GM21619 (cell line): Measurements from ENCODE around the gene FEM1A.
"Not testable (repeated sequence)": the region's sequence is repeated elsewhere in the genome, so short reads cannot be mapped to it uniquely, and the experiment has no call there.

Source experiments
- ATAC-seq: cut with Tn5 transposase; IDR thresholded peaks from one replicate; pipeline ENCODE4 v1.9.1; 2021; ENCODE audit not compliant: unreplicated experiment

Gene FEM1A

DNA sequence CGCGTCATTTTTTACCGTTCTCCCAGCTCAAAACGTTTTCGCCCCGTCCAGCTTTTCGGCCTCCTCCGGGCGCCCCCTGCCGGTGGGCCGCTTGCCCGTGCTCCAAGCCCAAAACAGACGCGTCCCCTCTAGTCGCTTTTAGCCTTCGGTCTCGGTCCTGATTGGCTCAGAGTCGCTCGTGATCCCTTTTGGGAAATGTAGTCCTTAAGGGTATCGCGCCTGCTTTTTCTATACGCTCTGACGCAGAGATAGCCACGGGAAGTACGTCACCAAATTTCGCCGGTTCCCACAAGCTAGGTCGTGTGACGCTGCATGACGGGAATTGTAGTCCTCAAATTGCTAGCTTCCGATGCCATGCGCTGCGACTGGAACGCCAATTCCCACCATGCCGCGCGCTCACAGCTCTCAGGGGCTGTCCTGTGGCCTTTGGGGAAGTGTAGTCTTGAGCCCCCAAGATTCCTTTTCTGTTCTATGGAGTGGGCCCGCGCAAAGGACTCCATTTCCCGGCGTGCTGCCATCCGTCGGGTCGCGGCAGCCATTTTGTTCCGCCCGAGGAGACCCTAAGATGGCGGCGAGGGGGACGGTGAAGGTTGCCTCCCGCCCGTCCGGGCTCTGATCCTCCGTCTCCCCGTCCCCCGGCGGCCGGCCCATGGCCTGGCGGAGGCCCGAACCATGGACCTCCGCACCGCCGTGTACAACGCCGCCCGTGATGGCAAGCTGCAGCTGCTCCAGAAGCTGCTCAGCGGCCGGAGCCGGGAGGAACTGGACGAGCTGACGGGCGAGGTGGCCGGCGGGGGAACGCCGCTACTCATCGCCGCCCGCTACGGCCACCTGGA lies at the start of gene FEM1A:
Gene FEM1A, plus strand, starts transcription at position 552 of the 836 bp plus-strand sequence. Its CDS starts 121 bp downstream, at position 673.
- ATAC-seq, result peak; percentile 90

DNA sequence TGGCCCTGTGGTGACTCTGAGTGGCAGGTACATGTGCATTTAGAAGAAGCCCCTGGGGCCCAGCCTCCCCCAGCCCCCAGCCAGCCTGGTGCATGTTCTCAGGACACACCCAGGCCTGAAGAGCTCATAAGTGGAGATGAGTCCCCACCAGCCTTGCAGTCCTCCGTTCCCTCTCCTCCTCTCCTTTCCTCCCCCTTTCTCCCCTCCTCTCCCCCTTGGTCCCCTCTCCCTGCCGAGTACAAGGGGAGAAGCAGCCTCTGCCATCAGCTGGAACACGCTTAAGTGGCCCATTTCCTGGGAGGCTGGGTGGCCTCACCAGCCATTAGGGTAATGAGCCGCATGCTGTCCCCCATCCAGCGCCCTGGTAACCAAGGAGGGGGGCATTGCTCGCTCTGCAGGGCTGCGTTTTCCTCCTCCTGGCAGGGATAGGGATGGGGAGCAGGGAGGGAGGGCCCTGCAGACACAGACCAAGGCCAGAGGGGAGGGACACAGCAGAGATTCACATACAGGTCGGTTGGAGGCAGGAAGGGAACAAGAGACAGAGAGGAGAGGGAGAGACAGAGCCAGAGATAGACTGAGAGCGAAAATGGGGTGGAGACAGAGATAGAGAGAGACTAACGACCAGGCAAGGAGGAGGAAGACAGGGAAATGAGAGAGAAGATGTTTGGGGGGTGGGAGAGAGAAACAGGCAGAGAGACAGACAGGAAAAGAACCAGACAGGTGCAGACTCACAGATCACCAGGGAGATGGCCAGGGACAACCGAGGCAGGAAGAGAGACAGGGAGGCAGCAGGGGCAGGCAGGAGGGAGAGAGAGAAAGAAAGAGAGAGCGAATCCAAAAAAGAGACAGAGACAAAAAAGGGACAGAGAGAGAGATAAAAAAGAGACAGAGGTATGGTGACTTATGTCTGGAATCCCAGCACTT lies 48.5 kb upstream of the FEM1A start:
- no peak for ATAC-seq

- ATAC-seq, result no peak
Observed at GRCh38 chr19:4744451-4745174, 46.9 kb upstream of the FEM1A start.

DNA sequence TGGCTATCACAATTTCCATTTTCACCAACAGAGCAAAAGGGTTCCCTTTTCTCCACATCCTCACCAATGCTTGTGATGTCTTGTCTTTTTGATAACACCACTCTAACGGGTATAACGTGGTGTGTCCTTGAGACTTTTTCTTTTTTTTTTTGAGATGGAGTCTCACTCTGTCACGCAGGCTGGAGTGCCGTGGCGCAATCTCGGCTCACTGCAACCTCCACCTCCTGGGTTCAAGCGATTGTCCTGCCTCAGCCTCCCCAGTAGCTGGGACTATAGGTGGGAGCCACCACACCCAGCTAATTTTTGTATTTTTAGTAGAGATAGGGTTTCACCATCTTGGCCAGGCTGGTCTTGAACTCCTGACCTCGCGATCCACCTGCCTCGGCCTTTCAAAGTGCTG lies 46.4 kb upstream of the FEM1A start:
- ATAC-seq, result not testable (repeated sequence)

DNA sequence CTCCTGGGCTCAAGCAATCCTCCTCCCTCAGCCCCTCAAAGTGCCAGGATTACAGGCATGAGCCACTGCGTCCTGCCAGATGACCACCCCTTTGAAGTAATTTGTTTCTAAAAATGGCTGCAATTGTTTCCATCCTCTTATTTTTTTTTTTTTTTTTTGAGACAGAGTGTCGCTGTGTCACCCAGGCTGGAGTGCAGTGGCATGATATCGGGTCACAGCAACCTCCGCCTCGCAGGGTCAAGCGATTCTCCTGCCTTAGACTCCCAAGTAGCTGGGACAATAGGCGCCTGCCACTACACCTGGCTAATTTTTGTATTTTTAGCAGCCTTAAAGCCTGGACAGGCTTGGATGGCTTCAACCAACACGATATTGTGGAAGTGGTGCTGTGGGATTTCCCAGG lies 45.5 kb upstream of the FEM1A start:
- no peak for ATAC-seq

DNA sequence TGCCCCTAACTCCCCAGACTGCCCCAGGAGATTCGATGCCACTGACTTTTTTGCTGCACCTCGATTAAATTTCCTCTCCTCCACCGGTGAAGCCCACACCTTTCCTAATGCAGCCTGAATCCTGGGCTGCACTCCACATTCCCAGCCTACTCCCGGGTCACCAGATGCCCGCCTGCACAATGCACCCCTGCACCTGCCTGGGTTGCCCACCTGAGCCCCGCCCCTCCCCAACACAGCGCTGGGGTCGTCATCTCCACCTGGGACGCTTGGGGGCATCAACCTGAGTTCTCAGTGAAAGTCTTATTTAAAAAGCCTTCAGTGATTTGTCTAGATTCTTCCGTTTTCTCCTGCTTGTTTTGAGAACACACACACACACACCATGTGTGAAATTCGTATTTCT lies 43.3 kb upstream of the FEM1A start:
- ATAC-seq, result no peak

- no peak for ATAC-seq
Observed at GRCh38 chr19:4748589-4748988, 42.9 kb upstream of the FEM1A start.

DNA sequence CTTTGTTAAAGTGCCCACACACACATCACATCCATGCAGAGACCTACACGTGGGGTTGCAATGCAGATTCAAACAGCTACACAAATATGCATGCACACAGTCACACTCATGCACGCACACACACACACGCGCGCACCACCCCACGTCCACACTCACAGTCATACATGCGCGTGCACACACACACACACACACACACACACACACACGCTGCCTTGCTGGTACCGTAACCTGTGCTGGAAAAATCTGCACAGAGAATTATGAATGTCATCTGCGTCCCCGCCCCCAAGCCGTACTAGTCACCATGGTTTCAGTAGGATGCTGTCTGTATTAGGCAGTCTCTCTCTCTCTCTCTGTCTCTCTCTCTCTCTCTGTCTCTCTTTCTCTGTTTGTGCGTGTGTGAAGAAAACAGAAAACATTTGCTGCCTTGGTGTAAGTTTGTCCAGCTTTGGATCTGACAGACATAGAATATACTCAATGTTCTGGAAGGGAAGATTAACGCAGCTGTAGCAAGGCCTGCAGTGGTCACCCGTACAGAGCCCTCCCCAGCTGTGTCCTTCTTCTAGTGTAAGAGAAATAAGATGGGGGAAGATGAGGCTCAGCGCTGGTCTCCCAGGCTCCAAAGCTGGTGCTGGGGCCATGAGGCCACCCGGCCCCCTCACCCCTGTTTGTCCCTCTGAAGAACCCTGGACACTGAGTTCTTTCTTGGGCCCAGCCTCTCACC lies 41.5 kb upstream of the FEM1A start:
- no peak for ATAC-seq

DNA sequence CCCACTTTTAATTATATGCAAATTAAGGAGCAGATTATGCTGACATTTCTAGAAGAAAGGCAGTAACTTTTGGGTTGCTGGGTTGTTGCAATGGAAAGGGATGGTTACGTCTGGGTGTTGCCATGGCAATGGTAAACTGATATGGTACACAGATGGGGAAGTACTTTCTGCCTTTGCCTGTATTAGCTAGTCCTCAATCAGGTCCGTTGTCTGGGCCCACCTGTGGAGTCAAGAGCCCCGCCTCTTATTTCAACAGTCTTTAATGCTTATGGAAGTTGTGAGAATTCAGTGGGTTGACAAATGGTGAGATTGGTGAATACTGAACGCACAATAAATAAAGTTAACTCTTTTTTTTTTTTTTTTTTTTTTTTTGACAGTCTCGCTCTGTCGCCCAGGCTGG lies 37.3 kb upstream of the FEM1A start:
- no peak for ATAC-seq

DNA sequence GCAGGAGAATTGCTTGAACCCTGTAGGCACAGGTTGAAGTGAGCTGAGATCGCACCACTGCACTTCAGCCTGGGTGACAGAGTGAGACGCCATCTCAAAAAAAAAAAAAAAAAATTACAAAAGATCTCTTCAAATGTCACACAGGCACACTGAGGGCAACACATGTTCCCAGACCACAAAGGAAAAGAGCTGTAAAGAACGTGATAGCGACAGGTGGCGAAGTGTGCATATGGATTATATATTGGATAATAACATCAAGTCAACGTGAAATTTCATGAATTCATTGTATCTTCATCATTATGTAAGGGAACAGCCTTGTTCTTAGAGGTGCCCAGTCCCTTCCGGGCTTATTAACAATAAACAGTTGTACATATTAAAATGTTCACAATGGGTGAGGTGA lies 36.1 kb upstream of the FEM1A start:
- ATAC-seq, result no peak

DNA sequence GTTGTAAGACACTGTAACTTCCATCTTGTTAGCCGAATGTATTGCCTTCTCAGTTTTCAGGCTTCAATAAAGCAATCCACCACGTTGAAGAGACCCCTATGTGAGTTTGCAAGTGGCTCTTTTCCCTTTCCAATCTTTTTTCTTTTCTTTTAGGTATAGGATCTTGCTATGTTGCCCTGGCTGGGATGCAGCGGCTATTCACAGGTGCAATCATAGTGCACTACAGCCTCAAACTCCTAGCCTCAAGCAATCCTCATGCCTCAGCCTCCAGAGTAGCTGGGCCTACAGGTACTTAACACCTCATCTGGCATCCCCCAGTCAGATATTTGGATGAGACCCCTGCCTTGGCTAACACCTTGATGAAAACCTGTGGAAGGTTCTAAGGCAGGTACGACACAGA lies 33.5 kb upstream of the FEM1A start:
- no peak for ATAC-seq

DNA sequence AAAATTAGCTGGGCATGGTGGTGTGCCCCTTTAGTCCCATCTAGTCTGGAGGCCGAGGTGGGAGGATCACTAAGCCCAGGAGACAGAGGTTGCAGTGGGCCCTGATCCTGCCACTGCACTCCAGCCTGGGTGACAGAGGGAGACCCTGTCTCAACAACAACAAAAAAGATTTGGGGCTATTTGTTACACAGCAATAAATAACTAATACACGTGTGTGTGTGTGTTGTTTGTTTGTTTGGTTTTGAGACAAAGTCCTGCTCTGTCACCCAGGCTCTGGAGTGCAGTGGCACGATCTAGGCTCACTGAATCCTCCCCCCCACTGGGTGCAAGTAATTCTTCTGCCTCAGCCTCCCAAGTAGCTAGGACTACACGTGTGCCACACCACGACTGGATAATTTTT lies 32.9 kb upstream of the FEM1A start:
- ATAC-seq, result no peak

GRCh38 chr19:4759388-4760284 lies 31.9 kb upstream of the FEM1A start:
- ATAC-seq, result no peak

DNA sequence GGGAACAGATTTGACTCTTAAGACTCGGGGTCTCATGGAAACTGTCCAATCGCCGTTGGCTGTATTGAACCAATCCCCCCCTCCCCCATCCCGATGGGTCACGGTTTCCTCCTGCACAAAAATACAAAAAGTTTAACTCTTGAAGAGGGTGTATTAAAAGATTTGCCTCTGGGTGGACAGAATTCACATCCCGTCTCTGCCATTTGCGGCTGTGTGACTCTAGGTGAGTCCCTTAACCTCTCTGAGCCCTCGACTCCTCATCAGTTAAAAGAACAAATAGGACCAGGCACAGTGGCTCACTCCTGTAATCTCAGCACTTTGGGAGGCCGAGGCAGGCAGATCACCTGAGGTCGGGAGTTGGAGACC lies 31.3 kb upstream of the FEM1A start:
- ATAC-seq, result no peak

DNA sequence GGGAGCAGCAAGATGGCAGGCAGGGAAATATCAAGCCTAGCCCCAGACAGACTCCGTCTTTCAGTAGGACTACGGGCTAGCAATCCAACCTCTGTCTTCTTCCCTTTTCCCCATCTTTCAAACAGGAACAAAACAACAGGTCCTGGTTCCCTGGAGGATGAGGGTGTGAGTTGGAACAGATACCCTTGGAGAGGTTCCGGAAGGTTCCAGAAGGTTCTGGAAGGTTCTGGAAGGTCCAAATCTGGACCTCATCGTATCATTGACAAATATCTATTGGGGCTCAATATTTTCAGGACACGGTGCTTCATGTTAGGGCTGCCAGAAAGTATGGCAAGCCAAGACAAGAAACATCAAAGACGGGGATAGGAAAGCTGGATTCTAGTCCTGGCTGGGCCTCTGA lies 28.5 kb upstream of the FEM1A start:
- no peak for ATAC-seq

DNA sequence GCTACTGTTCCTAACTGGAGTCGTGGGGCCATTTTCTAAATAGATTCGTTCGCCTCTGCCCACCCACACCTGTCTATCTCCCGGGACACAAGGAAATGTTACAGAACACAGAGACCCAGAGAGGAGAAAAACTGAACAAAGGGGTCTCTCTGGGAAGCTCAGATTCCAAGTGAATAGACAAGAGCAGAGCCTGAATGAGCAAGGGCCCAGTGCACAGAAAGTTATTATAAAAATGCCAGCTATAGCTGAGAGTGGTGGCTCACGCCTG lies 27.2 kb upstream of the FEM1A start:
- ATAC-seq, result no peak

- ATAC-seq, result no peak
Observed at GRCh38 chr19:4768934-4769777, 22.4 kb upstream of the FEM1A start.

- no peak for ATAC-seq
Observed at GRCh38 chr19:4772566-4772965, 19.0 kb upstream of the FEM1A start.

GRCh38 chr19:4773047-4773640 lies 18.4 kb upstream of the FEM1A start:
- ATAC-seq, result no peak
